ENCODE data around the gene FLT3.
"Not testable (repeated sequence)": the region's sequence is repeated elsewhere in the genome, so short reads cannot be mapped to it uniquely, and the experiment has no call there.

Gene FLT3

GRCh38 chr13:28099396-28100149 lies 803 bp downstream of the FLT3 start:
- DNase-seq, result no peak

GRCh38 chr13:28097503-28097902 lies 2.9 kb downstream of the FLT3 start:
- DNase-seq, result no peak

GRCh38 chr13:28094306-28094705 lies 6.1 kb downstream of the FLT3 start:
- no peak for DNase-seq

GRCh38 chr13:28093881-28094280 lies 6.5 kb downstream of the FLT3 start:
- no peak for DNase-seq

- DNase-seq, result no peak
These were observed 7.9 kb downstream of the FLT3 start for GRCh38 chr13:28092431-28092830.

- no peak for DNase-seq
These were observed 11.3 kb downstream of the FLT3 start for GRCh38 chr13:28089065-28089464.

GRCh38 chr13:28077820-28078219 lies 22.6 kb downstream of the FLT3 start:
- DNase-seq, result not testable (repeated sequence)

GRCh38 chr13:28077231-28077630 lies 23.1 kb downstream of the FLT3 start:
- DNase-seq, result no peak

GRCh38 chr13:28071424-28071823 lies 29.0 kb downstream of the FLT3 start:
- no peak for DNase-seq

GRCh38 chr13:28067491-28067890 lies 32.9 kb downstream of the FLT3 start:
- DNase-seq, result no peak

GRCh38 chr13:28058866-28059613 lies 41.3 kb downstream of the FLT3 start:
- no peak for DNase-seq

- no peak for DNase-seq
These were observed 43.2 kb downstream of the FLT3 start for GRCh38 chr13:28056970-28057712.

- DNase-seq, result no peak
These were observed 44.0 kb downstream of the FLT3 start for GRCh38 chr13:28056426-28056825.

GRCh38 chr13:28055357-28055756 lies 45.0 kb downstream of the FLT3 start:
- DNase-seq, result no peak

- DNase-seq, result no peak
These were observed 47.4 kb downstream of the FLT3 start for GRCh38 chr13:28052945-28053344.

GRCh38 chr13:28049880-28050875 lies 50.2 kb downstream of the FLT3 start:
- DNase-seq, result no peak

GRCh38 chr13:28049215-28049614 lies 51.2 kb downstream of the FLT3 start:
- no peak for DNase-seq

- DNase-seq, result no peak
These were observed 51.6 kb downstream of the FLT3 start for GRCh38 chr13:28048768-28049167.

GRCh38 chr13:28047757-28048388 lies 52.5 kb downstream of the FLT3 start:
- DNase-seq, result no peak

- DNase-seq, result no peak
These were observed 53.4 kb downstream of the FLT3 start for GRCh38 chr13:28046981-28047380.

- no peak for DNase-seq
These were observed 54.5 kb downstream of the FLT3 start for GRCh38 chr13:28045861-28046260.

GRCh38 chr13:28044608-28045007 lies 55.8 kb downstream of the FLT3 start:
- no peak for DNase-seq
